ENCODE data around the gene WNT9B.

GRCh38 chr17:46853896-46854444 is 2.6 kb downstream of the WNT9B start:
- no peak for TF ChIP-seq CTCF (IDR thresholded peaks at IDR 0.05)
- TF ChIP-seq EZH2phosphoT487 (IDR thresholded peaks at IDR 0.05) = no peak
- TF ChIP-seq EZH2 (IDR thresholded peaks at IDR 0.05) = no peak
